ENCODE data around the gene LMNB1. TPM values are rescaled to one million over a fixed set of nuclear protein-coding genes. Genes with fewer than 3 reads are reported as not detected.

Gene LMNB1
- polyA plus RNA-seq, 10 donors = 37.8 to 77.0 (median 51.3) TPM

- no peak for DNase-seq
Measured at GRCh38 chr5:126883564-126884245, 106.8 kb downstream of the LMNB1 start.

GRCh38 chr5:126884269-126884819, 107.4 kb downstream of the LMNB1 start:
- peak; percentile 15 to 82 (median 58) for DNase-seq

Other genes with a start within 250 kb of the LMNB1 start
- gene ALDH7A1, start 181.9 kb upstream of the LMNB1 start, polyA plus RNA-seq (ENCODE audit: insufficient read length in 10 of 10) = 10 to 100 TPM; 46.9 to 74.4 (median 61.1) TPM
- gene PHAX, start 176.2 kb upstream of the LMNB1 start, polyA plus RNA-seq (ENCODE audit: insufficient read length in 10 of 10) = 10 to 100 TPM; 39.7 to 59.9 (median 45.7) TPM

Measured in muscle of back (tissue), 11 donors.